Choroid plexus epithelial cell (primary cell): ENCODE measurements around the gene AP1G1.
"Not testable (repeated sequence)": the region's sequence is repeated elsewhere in the genome, so short reads cannot be mapped to it uniquely, and the experiment has no call there.

ENCODE experiments used
- DNase-seq: peaks from one replicate; pipeline ENCODE4 v3.0.0-alpha.2; 2010; ENCODE audit warnings: low read depth
- H3K4me3 ChIP-seq: 2 replicates; pipeline ENCODE4 v1.5.1; 2011; ENCODE audit warnings: low read depth, mild to moderate bottlenecking, control low read depth, low read length, moderate library complexity
- CTCF ChIP-seq: conservative IDR thresholded peaks from 2 replicates; pipeline ENCODE4 v1.5.1; 2011; ENCODE audit warnings: low read depth, mild to moderate bottlenecking, control low read depth, inconsistent platforms, low read length, moderate library complexity

AP1G1 gene

DNA sequence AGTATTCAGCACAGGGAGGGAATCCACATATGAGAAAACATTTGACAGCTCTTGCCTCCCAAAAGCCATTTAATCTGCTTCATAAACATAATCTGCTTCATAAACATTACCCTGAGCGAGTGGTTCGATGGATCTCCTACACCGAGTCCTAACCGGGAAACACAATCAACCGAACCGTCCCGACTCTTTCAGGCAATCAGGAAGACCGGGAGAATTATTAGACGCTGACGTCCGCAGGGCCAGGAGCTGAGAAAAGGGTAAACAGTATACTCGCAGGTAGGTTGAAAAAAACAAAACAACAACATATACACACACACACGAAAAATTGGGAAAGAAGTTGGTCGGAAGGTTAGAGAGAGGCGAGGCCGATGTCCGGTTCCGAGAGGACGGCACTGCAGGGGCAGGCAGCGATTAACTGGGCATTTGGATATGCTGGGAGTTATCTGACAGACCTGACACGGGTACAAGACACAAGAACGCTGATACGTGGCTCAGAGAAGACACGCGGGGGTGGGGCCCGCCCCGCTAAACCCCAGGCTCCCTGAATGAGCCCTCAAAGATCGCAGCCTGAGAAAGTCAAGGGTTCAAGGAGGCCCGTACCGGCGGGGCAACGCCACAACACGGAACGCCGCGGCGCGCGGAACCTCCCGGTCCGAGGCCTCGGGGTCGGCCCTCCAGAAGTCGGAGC, 585 bp downstream of the AP1G1 start:
- DNase-seq = peak; percentile 38
- peak overlapping the region; percentile 92 for H3K4me3 ChIP-seq
- TF ChIP-seq CTCF = no peak

- TF ChIP-seq CTCF = no peak
- no peak for DNase-seq
These were observed 5.3 kb downstream of the AP1G1 start for GRCh38 chr16:71803305-71803690.

GRCh38 chr16:71796501-71797097, 12.0 kb downstream of the AP1G1 start:
- H3K4me3 ChIP-seq = no peak overlapping the region
- DNase-seq = no peak
- TF ChIP-seq CTCF = no peak

More at GRCh38 chr16:71803305-71803690, 5.3 kb downstream of the AP1G1 start:
- H3K4me3 ChIP-seq = no peak overlapping the region

DNA sequence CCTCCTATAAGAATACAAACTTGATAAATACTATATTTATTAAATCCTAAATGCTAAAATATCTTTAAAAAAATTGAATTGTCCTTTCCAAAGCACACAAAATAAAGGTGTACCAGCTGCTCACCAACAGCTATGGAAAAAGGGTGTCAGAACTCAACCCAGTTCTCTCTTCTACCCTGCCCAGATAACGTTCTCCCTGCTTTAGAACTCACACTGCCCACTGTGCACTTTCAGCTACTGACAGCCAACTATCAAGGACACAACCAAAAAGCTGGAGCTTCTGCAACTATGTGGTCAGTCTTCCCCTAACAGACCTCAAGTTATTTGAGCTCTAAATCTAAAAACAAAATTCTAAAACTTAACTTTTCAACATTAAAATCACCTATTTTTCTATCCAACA, 13.7 kb downstream of the AP1G1 start:
- no peak for DNase-seq
- no peak for TF ChIP-seq CTCF
- no peak overlapping the region for H3K4me3 ChIP-seq

DNA sequence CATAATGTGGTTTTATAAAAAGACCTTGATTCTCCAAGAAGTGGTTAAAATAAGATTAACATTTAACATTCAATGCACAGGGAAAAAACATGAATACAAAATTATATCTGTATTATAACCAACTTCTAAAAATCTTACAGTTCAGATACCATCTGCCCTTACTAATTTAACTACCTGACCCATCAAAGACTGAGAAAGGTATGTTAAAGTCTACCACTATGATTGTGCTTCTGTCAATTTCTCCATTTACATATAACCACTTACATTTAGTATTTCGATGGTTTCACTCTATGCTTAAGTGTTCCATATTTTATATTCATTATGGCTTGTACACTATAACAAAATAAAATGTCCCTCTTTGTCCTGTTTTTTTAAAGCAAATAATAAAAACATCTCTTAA, 14.6 kb downstream of the AP1G1 start:
- no peak for TF ChIP-seq CTCF
- DNase-seq = no peak
- H3K4me3 ChIP-seq = no peak overlapping the region

- no peak overlapping the region for H3K4me3 ChIP-seq
- TF ChIP-seq CTCF = no peak
- DNase-seq = no peak
These were observed 16.5 kb downstream of the AP1G1 start for GRCh38 chr16:71792176-71792575.

DNA sequence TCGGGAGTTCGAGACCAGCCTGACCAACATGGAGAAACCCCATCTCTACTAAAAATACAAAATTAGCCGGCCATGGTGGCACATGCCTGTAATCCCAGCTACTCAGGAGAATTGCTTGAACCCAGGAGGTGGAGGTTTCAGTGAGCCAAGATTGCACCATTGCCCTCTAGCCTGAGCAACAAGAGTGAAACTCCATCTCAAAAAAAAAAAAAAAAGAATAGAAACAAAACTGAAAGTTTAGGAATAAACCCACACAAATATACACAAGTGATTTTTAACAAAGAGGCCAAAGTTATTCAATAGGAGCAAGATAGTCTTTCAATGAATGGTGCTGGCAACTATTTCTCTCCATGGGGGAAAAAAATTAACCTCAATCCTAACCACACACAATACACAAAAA, 18.3 kb downstream of the AP1G1 start:
- DNase-seq = peak; percentile 20
- H3K4me3 ChIP-seq = not testable (repeated sequence)
